Right atrium auricular region (tissue), 2 donors: ENCODE measurements around the gene PMIS2. TPM values are rescaled to one million over a fixed set of nuclear protein-coding genes. Genes with fewer than 3 reads are reported as not detected.

Experiments used
- DNase-seq: peaks from one replicate; pipeline ENCODE4 v3.0.0-alpha.2; 2019; ENCODE audit warnings: low spot score
- H3K27ac ChIP-seq, 2 donors: fragments of 200-600 bp; sonication (generic); 1 replicate in 1 of 2; 2 replicates in 1 of 2; pipeline ENCODE4 v1.5.1; 2016 to 2019
- H3K27me3 ChIP-seq, 2 donors: fragments of 200-600 bp; sonication (generic); one replicate each; pipeline versions ENCODE4 v1.5.1 to v1.6.0; 2017 to 2019
- H3K36me3 ChIP-seq: fragments of 200-600 bp; sonication (generic); one replicate; pipeline ENCODE4 v1.5.1; 2016
- H3K4me1 ChIP-seq, 2 donors: fragments of 200-600 bp; sonication (generic); one replicate each; pipeline versions ENCODE4 v1.5.1 to v1.6.0; 2017 to 2019
- H3K4me3 ChIP-seq, 2 donors: fragments of 200-600 bp; sonication (generic); 1 replicate in 1 of 2; 2 replicates in 1 of 2; pipeline ENCODE4 v1.5.1; 2017 to 2019; ENCODE audit warnings: mild to moderate bottlenecking in 1 of 2, moderate library complexity in 1 of 2
- H3K9me3 ChIP-seq, 2 donors: fragments of 200-600 bp; sonication (generic); one replicate each; pipeline ENCODE4 v1.5.1; 2019
- CTCF ChIP-seq, 2 donors: fragments of 200-600 bp; sonication (generic); IDR thresholded peaks; one replicate each; pipeline ENCODE4 v1.5.1; 2019; ENCODE audit warnings: antibody characterized with exemption in 2 of 2
- total RNA-seq, 2 donors: library from RNA; depleted of rRNA; stranded (reverse); fragments of >200 nt; gene quantifications; one replicate each; pipeline ENCODE4 v1.1.0, GENCODE V29; 2016

Gene PMIS2
- total RNA-seq, 2 donors from 2014 or later, result not detected

GRCh38 chr19:35554076-35554475 lies 31.9 kb upstream of the PMIS2 start:
- no peaks in the 10 kb centered on the region for H3K9me3 ChIP-seq
- H3K4me1 ChIP-seq, result peaks cover 0 to 14% of the 10 kb centered on the region in 2 donors
- no peaks in the 10 kb centered on the region for H3K36me3 ChIP-seq
- H3K27me3 ChIP-seq, result peaks cover 0 to 9% of the 10 kb centered on the region in 2 donors
- H3K4me3 ChIP-seq, result no peak overlapping the region
- no peak for TF ChIP-seq CTCF (IDR thresholded peaks at IDR 0.05)
- no peak for DNase-seq
- H3K27ac ChIP-seq, result no peak overlapping the region

GRCh38 chr19:35555301-35556005 lies 30.5 kb upstream of the PMIS2 start:
- H3K27me3 ChIP-seq, result peaks cover 0 to 9% of the 10 kb centered on the region in 2 donors

DNA sequence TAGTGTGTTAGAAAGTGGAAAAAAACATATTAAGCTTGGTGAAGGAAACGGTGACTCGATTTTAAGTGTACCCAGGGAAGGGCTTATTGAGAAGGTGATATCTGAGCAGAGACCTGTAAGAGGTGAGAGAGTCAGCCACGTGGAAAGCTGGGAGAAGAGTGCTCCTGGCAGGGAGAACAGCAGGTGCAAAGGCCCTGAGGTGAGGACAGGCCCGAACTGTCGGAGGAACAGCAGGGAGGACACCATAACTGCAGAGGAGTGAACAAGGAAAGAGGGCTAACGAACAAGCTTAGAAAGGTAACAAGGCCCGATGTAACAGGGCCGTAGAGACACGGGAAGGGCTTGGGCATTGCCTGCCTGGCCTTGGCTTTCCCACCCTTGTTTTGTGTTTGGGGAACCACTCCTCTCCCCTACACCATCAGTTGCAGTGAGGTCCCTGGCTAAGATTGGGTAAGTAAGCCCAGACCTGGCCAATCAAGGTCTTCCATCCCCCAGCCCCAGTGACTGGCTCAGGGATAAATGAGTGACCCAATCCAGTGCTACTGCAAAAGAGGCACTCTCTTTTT lies 29.9 kb upstream of the PMIS2 start:
- Histone ChIP-seq H3K27me3 (peaks cover 0 to 9% of the 10 kb centered on the region in 2 donors), H3K27ac (no peak overlapping the region), H3K4me3 (no peak overlapping the region), H3K36me3 (no peaks in the 10 kb centered on the region), H3K4me1 (peaks cover 0 to 14% of the 10 kb centered on the region in 2 donors), H3K9me3 (no peaks in the 10 kb centered on the region)
- DNase-seq, result no peak
- TF ChIP-seq CTCF (IDR thresholded peaks at IDR 0.05), result no peak

More at GRCh38 chr19:35555301-35556005, 30.5 kb upstream of the PMIS2 start:
- H3K27ac ChIP-seq, result no peak overlapping the region
- no peaks in the 10 kb centered on the region for H3K36me3 ChIP-seq
- DNase-seq, result no peak
- no peak for TF ChIP-seq CTCF (IDR thresholded peaks at IDR 0.05)
- no peaks in the 10 kb centered on the region for H3K9me3 ChIP-seq
- H3K4me1 ChIP-seq, result peaks cover 0 to 14% of the 10 kb centered on the region in 2 donors
- H3K4me3 ChIP-seq, result no peak overlapping the region

GRCh38 chr19:35556846-35557538 lies 29.0 kb upstream of the PMIS2 start:
- H3K4me1 ChIP-seq, result peaks cover 0 to 14% of the 10 kb centered on the region in 2 donors
- peak overlapping the region in 1 of 2 donors; percentile 48 for H3K4me3 ChIP-seq
- H3K9me3 ChIP-seq, result no peaks in the 10 kb centered on the region
- H3K36me3 ChIP-seq, result no peaks in the 10 kb centered on the region
- TF ChIP-seq CTCF (IDR thresholded peaks at IDR 0.05), result no peak
- H3K27ac ChIP-seq, result no peak overlapping the region
- H3K27me3 ChIP-seq, result peaks cover 0 to 9% of the 10 kb centered on the region in 2 donors
- no peak for DNase-seq

- H3K27me3 ChIP-seq, result peaks cover 0 to 9% of the 10 kb centered on the region in 2 donors
- no peaks in the 10 kb centered on the region for H3K9me3 ChIP-seq
- H3K4me1 ChIP-seq, result peaks cover 0 to 14% of the 10 kb centered on the region in 2 donors
- peak overlapping the region; percentile 28 to 48 for H3K4me3 ChIP-seq
- no peaks in the 10 kb centered on the region for H3K36me3 ChIP-seq
- no peak overlapping the region for H3K27ac ChIP-seq
- DNase-seq, result no peak
- no peak for TF ChIP-seq CTCF (IDR thresholded peaks at IDR 0.05)
These were observed 28.2 kb upstream of the PMIS2 start for GRCh38 chr19:35557539-35558399.
